A549 (cell line): Measurements from ENCODE around the gene LATS2. TPM values are rescaled to one million over a fixed set of nuclear protein-coding genes. Genes with fewer than 3 reads are reported as not detected.

Experiments
- ATAC-seq, 2 experiments: fragments of 200-7000 bp in 1 of 2; fragments of >200 bp in 1 of 2; cut with Nextera tagmentation in 1 of 2; cut with Tn5 transposase in 1 of 2; 3 replicates each; pipeline versions ENCODE4 v1.8.0 to v1.9.1; 2018 to 2020; ENCODE audit warnings: mild to moderate bottlenecking in 1 of 2, moderate library complexity in 1 of 2
- CTCF ChIA-PET: fragments of 300-600 bp; sonication (Branson Sonifier 250); formaldehyde crosslinking; extraction: SDS; loops from one replicate; lab custom pipeline; 2021; ENCODE audit warnings: antibody characterized with exemption, inconsistent platforms; lab: Yijun Ruan, JAX
- POLR2A ChIA-PET: fragments of 350-600 bp; formaldehyde crosslinking; extraction: SDS; loops from one replicate; lab custom pipeline; 2021; ENCODE audit warnings: antibody characterized with exemption, inconsistent platforms; lab: Yijun Ruan, JAX
- DNase-seq, 2 experiments: peaks; one replicate each; pipeline versions ENCODE4 v3.0.0 to v3.0.0-alpha.2; 2011 to 2016; ENCODE audit warnings: low read depth in 1 of 2, low spot score in 1 of 2
- FAIRE-seq: peaks from 2 replicates; lab custom pipeline; 2011; peaks lifted over from hg19 to GRCh38; lab: Jason Lieb, UNC
- H3K27ac ChIP-seq, 2 experiments: fragments of >200 bp; sonication (Bioruptor Twin); formaldehyde crosslinking; 3 replicates each; pipeline ENCODE4 v1.5.1; 2016 to 2017
- H3K4me1 ChIP-seq: fragments of >200 bp; sonication (Bioruptor Twin); formaldehyde crosslinking; 3 replicates; pipeline ENCODE4 v1.6.1; 2016
- H3K4me2 ChIP-seq: fragments of >200 bp; sonication (Bioruptor Twin); formaldehyde crosslinking; 3 replicates; pipeline ENCODE4 v1.6.1; 2016
- H3K4me3 ChIP-seq: fragments of >200 bp; sonication (Bioruptor Twin); formaldehyde crosslinking; 3 replicates; pipeline ENCODE4 v1.5.1; 2016
- H3K9me3 ChIP-seq: fragments of >200 bp; sonication (Bioruptor Twin); formaldehyde crosslinking; 3 replicates; pipeline ENCODE4 v1.6.1; 2016
- ATOH8 ChIP-seq: fragments of 250-450 bp; sonication (Bioruptor Pico); IDR thresholded peaks from 2 replicates; pipeline ENCODE4 v1.5.0; 2020; ENCODE audit warnings: low read depth, mild to moderate bottlenecking, moderate library complexity
- BCL3 ChIP-seq: fragments of >200 bp; sonication (Bioruptor Twin); formaldehyde crosslinking; IDR thresholded peaks from 3 replicates; pipeline ENCODE4 v1.6.1; 2016
- HEYL ChIP-seq: fragments of 250-450 bp; sonication (Bioruptor Pico); IDR thresholded peaks from 2 replicates; pipeline ENCODE4 v1.8.0; 2021; ENCODE audit warnings: mild to moderate bottlenecking, moderate library complexity
- HOXB13 ChIP-seq: fragments of 250-450 bp; sonication (Bioruptor Pico); IDR thresholded peaks from 2 replicates; pipeline ENCODE4 v1.5.0; 2020; ENCODE audit warnings: low read depth, mild to moderate bottlenecking, moderate library complexity
- MAX ChIP-seq: IDR thresholded peaks from 2 replicates; pipeline ENCODE4 v1.6.1; 2012
- MAZ ChIP-seq: fragments of 150-350 bp; IDR thresholded peaks from 2 replicates; pipeline ENCODE4 v1.6.1; 2014; ENCODE audit warnings: antibody characterized with exemption, low read depth, low read length, borderline replicate concordance
- NFE2L2 ChIP-seq: fragments of 150-350 bp; conservative IDR thresholded peaks from 2 replicates; pipeline ENCODE4 v1.6.1; 2014; ENCODE audit warnings: low read length
- NPAS2 ChIP-seq: fragments of 250-450 bp; sonication (Bioruptor Pico); IDR thresholded peaks from 2 replicates; pipeline ENCODE4 v1.8.0; 2022; ENCODE audit warnings: mild to moderate bottlenecking, moderate library complexity, borderline replicate concordance
- PBX3 ChIP-seq: IDR thresholded peaks from 2 replicates; pipeline ENCODE4 v1.6.1; 2012
- PHF8 ChIP-seq: fragments of 200-600 bp; sonication (generic); IDR thresholded peaks from 2 replicates; pipeline ENCODE4 v1.6.1; 2016; ENCODE audit warnings: low read depth, mild to moderate bottlenecking, antibody characterized with exemption, moderate library complexity, borderline replicate concordance
- REST ChIP-seq: fragments of 200-600 bp; sonication (generic); IDR thresholded peaks from 2 replicates; pipeline ENCODE4 v1.6.1; 2016; ENCODE audit warnings: antibody characterized with exemption, mild to moderate bottlenecking, moderate library complexity
- USF2 ChIP-seq: fragments of 450-650 bp; IDR thresholded peaks from 2 replicates; pipeline ENCODE4 v1.6.1; 2014; ENCODE audit warnings: antibody characterized with exemption
- ZFP36 ChIP-seq: fragments of 450-650 bp; IDR thresholded peaks from 2 replicates; pipeline ENCODE4 v1.6.1; 2014; ENCODE audit warnings: borderline replicate concordance; ENCODE audit not compliant: partially characterized antibody
- ZSCAN20 ChIP-seq: fragments of 250-450 bp; sonication (Bioruptor Pico); IDR thresholded peaks from 2 replicates; pipeline ENCODE4 v1.8.0; 2022; ENCODE audit warnings: mild to moderate bottlenecking, moderate library complexity
- WGBS: methylation state at CpG from one replicate; pipeline ENCODE4 v1.1.6; 2017; ENCODE audit errors: missing lambda C conversion rate; 5-methylcytosine and 5-hydroxymethylcytosine counted together
- polyA plus RNA-seq, 4 experiments: library from polyadenylated mRNA; depleted of rRNA in 3 of 4; stranded (reverse); fragments of >200 nt; fragmentation: RNase III in 1 of 4; extraction: RNeasy Plus Mini Kit Qiagen cat#74134 plus additional on column Dnase treatment in 1 of 4; gene quantifications; 2 replicates in 3 of 4; 3 replicates in 1 of 4; pipeline ENCODE4 v1.2.3, GENCODE V29; 2011 to 2017

The LATS2 gene
- polyA plus RNA-seq, 2 of the 4 experiments (the other 2 are of a cell fraction), result 7.8 to 7.9 TPM

- Histone ChIP-seq H3K27ac (peak overlapping the region; percentile 42 to 78; a peak in 4 of 6 replicates), H3K4me1 (peaks cover 64% of the 10 kb centered on the region), H3K4me3 (no peak overlapping the region)
- WGBS, result 90% methylated on average over 4 of the region's 4 CpGs
- ATAC-seq (no peak), FAIRE-seq (no peak)
- TF ChIP-seq PHF8 (no peak), PBX3 (no peak), MAZ (no peak), USF2 (no peak), BCL3 (no peak), HEYL (no peak), ZSCAN20 (CRISPR knock-in tag) (no peak), HOXB13 (CRISPR knock-in tag) (no peak)
- TF ChIP-seq, all 56 proteins: peak for 0
- DNase-seq, result no peak
- no peaks in the 10 kb centered on the region for H3K9me3 ChIP-seq
- CTCF ChIA-PET, result interaction anchor here (0.7 to 1.1 kb wide), 2 partner anchors 121 to 202 kb away, joined by 3 read pairs; no protein-coding TSS in a partner anchor
- POLR2A ChIA-PET, result no interaction called here
- peak overlapping the region; percentile 59 for H3K4me2 ChIP-seq
Measured at GRCh38 chr13:21016487-21016886, 44.9 kb downstream of the LATS2 start.

- H3K9me3 ChIP-seq, result no peaks in the 10 kb centered on the region
- TF ChIP-seq ZFP36 (no peak), NPAS2 (CRISPR knock-in tag) (no peak), USF2 (no peak), ATOH8 (CRISPR knock-in tag) (no peak)
- POLR2A ChIA-PET, result no interaction called here
- no peak for DNase-seq
- FAIRE-seq, result no peak
- no peak overlapping the region for H3K4me3 ChIP-seq
- CTCF ChIA-PET, result interaction anchor here (1.0 to 1.3 kb wide), 4 partner anchors 10 to 122 kb away, joined by 3 to 4 read pairs (median 3); no protein-coding TSS in a partner anchor
- peaks cover 72% of the 10 kb centered on the region for H3K4me1 ChIP-seq
- H3K27ac ChIP-seq, result peak overlapping the region; percentile 39 to 78; a peak in 3 of 6 replicates
- no peak for ATAC-seq
- peak overlapping the region; percentile 72 for H3K4me2 ChIP-seq
- 83% methylated on average over 1 of the region's 1 CpG for WGBS
Measured at GRCh38 chr13:21015284-21015683, 46.1 kb downstream of the LATS2 start.

- DNase-seq (peak in 1 of 2 experiments; percentile 21), FAIRE-seq (no peak), ATAC-seq (peak; percentile 46 to 47; a peak in 3 of 6 replicates)
- Histone ChIP-seq H3K4me2 (peak overlapping the region; percentile 72), H3K27ac (peak overlapping the region; percentile 39 to 78; a peak in 3 of 6 replicates), H3K4me3 (no peak overlapping the region), H3K4me1 (peaks cover 77% of the 10 kb centered on the region), H3K9me3 (no peaks in the 10 kb centered on the region)
- ChIA-PET CTCF (interaction anchor here (1.0 to 1.3 kb wide), 3 partner anchors 10 to 119 kb away, joined by 3 to 4 read pairs (median 3); no protein-coding TSS in a partner anchor), POLR2A (no interaction called here)
- TF ChIP-seq MAX (no peak), NFE2L2 (no peak), REST (no peak), USF2 (peak; percentile 13; the same call in 1 of the 2 replicates)
- 36% methylated on average over 8 of the region's 8 CpGs for WGBS
Measured at GRCh38 chr13:21014502-21015170, 46.8 kb downstream of the LATS2 start.
